ENCODE results near the gene KLK8. TPM values are rescaled to one million over a fixed set of nuclear protein-coding genes. Genes with fewer than 3 reads are reported as not detected.

KLK8 gene
- total and polyA plus RNA-seq, 11 donors: 1.9 TPM; not detected in 10

GRCh38 chr19:50981587-50982146 is 19.7 kb downstream of the KLK8 start:
- Histone ChIP-seq H3K27ac (no peak overlapping the region), H3K4me3 (no peak overlapping the region), H3K9me3 (peaks cover 0 to 2% (median 0%) of the 10 kb centered on the region in 12 donors), H3K36me3 (no peaks in the 10 kb centered on the region), H3K4me1 (no peaks in the 10 kb centered on the region), H3K27me3 (peaks cover 0 to 35% (median 5%) of the 10 kb centered on the region in 9 donors)
- WGBS, 4 donors: 56 to 64% (median 59%) methylated on average over 11 of the region's 11 CpGs
- ATAC-seq: no peak
- TF ChIP-seq CTCF (IDR thresholded peaks at IDR 0.05): no peak
- no peak for TF ChIP-seq POLR2A (IDR thresholded peaks at IDR 0.05)
- no peak for DNase-seq
- intact Hi-C loops (cut with DNase I): no loop called here

- ATAC-seq (no peak), DNase-seq (no peak)
- intact Hi-C loops (cut with DNase I): no loop called here
- no peak overlapping the region for H3K27ac ChIP-seq
- no peak overlapping the region for H3K4me3 ChIP-seq
- peaks cover 0 to 41% (median 5%) of the 10 kb centered on the region in 9 donors for H3K27me3 ChIP-seq
- H3K36me3 ChIP-seq: no peaks in the 10 kb centered on the region
- no peaks in the 10 kb centered on the region for H3K4me1 ChIP-seq
- WGBS, 4 donors: 52 to 61% (median 55%) methylated on average over 13 of the region's 13 CpGs
- TF ChIP-seq POLR2A (IDR thresholded peaks at IDR 0.05): no peak
- no peak for TF ChIP-seq CTCF (IDR thresholded peaks at IDR 0.05)
- H3K9me3 ChIP-seq: peaks cover 0 to 2% (median 0%) of the 10 kb centered on the region in 12 donors
Measured at GRCh38 chr19:50980208-50980607, 21.2 kb downstream of the KLK8 start.

GRCh38 chr19:50979758-50980157 is 21.6 kb downstream of the KLK8 start:
- H3K27ac ChIP-seq: no peak overlapping the region
- TF ChIP-seq CTCF (IDR thresholded peaks at IDR 0.05): no peak
- TF ChIP-seq POLR2A (IDR thresholded peaks at IDR 0.05): no peak
- H3K36me3 ChIP-seq: no peaks in the 10 kb centered on the region
- 35 to 51% (median 38%) methylated on average over 5 to 8 of the region's 8 CpGs for WGBS, 4 donors
- no peak overlapping the region for H3K4me3 ChIP-seq
- H3K27me3 ChIP-seq: peaks cover 0 to 41% (median 5%) of the 10 kb centered on the region in 9 donors
- intact Hi-C loops (cut with DNase I): no loop called here
- ATAC-seq: no peak
- DNase-seq: no peak
- H3K9me3 ChIP-seq: no peaks in the 10 kb centered on the region
- H3K4me1 ChIP-seq: no peaks in the 10 kb centered on the region

- WGBS, 4 donors: 66 to 72% (median 70%) methylated on average over 5 of the region's 5 CpGs
- no peaks in the 10 kb centered on the region for H3K4me1 ChIP-seq
- ATAC-seq (no peak), DNase-seq (no peak)
- TF ChIP-seq POLR2A (IDR thresholded peaks at IDR 0.05): no peak
- no peak for TF ChIP-seq CTCF (IDR thresholded peaks at IDR 0.05)
- peaks cover 0 to 35% (median 5%) of the 10 kb centered on the region in 9 donors for H3K27me3 ChIP-seq
- no peak overlapping the region for H3K27ac ChIP-seq
- intact Hi-C loops (cut with DNase I): no loop called here
- H3K36me3 ChIP-seq: no peaks in the 10 kb centered on the region
- H3K9me3 ChIP-seq: no peaks in the 10 kb centered on the region
- no peak overlapping the region for H3K4me3 ChIP-seq
Measured at GRCh38 chr19:50978772-50979390, 22.5 kb downstream of the KLK8 start.

All from heart left ventricle (tissue), 16 donors.